ENCODE data around the gene POLR3A. TPM values are rescaled to one million over a fixed set of nuclear protein-coding genes. Genes with fewer than 3 reads are reported as not detected.
A peak's percentile ranks its signal among the peaks of the same experiment; 100 is the strongest.

Gene POLR3A
- total RNA-seq, 2 experiments from 2014 or later: 16.2 to 17.5 TPM

DNA sequence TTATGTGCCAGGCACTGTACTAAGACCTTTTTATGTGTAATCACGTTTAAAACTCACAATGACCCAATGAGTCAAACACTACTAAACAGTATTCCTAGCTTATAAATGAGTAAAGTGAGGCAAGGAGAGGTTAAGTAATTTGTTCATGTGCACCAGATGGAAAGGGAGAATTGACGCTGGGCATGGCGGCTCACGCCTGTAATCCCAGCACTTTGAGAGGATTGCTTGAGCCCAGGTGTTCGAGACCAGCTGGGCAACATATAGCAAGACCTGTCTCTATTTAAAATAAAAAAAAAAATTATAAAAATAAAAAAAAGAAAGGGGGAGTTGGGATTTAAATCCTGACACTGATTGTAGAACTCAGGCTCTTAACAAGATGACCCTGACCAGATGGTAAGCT is 56.0 kb downstream of the POLR3A start:
- H3K36me3 Mint-ChIP-seq (ENCODE audit: low read depth): peaks cover 14% of the 10 kb centered on the region
- TF ChIP-seq, protein P1, sequence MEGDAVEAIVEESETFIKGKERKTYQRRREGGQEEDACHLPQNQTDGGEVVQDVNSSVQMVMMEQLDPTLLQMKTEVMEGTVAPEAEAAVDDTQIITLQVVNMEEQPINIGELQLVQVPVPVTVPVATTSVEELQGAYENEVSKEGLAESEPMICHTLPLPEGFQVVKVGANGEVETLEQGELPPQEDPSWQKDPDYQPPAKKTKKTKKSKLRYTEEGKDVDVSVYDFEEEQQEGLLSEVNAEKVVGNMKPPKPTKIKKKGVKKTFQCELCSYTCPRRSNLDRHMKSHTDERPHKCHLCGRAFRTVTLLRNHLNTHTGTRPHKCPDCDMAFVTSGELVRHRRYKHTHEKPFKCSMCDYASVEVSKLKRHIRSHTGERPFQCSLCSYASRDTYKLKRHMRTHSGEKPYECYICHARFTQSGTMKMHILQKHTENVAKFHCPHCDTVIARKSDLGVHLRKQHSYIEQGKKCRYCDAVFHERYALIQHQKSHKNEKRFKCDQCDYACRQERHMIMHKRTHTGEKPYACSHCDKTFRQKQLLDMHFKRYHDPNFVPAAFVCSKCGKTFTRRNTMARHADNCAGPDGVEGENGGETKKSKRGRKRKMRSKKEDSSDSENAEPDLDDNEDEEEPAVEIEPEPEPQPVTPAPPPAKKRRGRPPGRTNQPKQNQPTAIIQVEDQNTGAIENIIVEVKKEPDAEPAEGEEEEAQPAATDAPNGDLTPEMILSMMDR (IDR thresholded peaks at IDR 0.05): no peak
- no peaks in the 10 kb centered on the region for H3K27me3 Mint-ChIP-seq
- POLR2A ChIA-PET: no interaction called here
- DNase-seq (no peak), ATAC-seq (no peak)
- no peaks in the 10 kb centered on the region for H3K9me3 Mint-ChIP-seq
- CTCF ChIA-PET: interaction anchor here (1.7 kb wide), 1 partner anchor 34 kb away, joined by 6 read pairs; no protein-coding TSS in a partner anchor
- intact Hi-C loops (cut with micrococcal nuclease): no loop called here
- H3K4me1 Mint-ChIP-seq (ENCODE audit: low read depth): peaks cover 13% of the 10 kb centered on the region
- no peak overlapping the region for H3K27ac Mint-ChIP-seq
- no peak overlapping the region for H3K4me3 Mint-ChIP-seq

DNA sequence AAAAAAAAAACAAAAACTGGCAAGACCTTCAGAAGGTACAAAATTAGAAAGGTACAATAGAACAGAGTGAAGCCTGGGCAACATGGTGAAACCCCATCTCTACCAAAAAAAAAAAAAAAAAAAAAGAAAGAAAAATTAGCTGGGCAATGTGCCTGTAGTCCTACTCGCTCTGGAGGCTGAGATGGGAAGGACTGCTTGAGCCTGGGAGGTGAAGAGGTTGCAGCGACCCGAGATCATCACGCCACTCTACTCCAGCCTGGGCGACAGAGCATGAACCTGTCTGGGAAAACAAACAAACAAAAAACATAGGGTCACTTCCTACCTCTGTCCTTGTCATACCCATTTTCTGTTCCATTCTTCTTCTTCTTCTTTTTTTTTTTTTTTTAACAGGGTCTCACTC is 57.2 kb downstream of the POLR3A start:
- TF ChIP-seq, protein P1 (IDR thresholded peaks at IDR 0.05): no peak
- peak overlapping the region; percentile 49 for H3K27ac Mint-ChIP-seq
- peaks cover 13% of the 10 kb centered on the region for H3K4me1 Mint-ChIP-seq (ENCODE audit: low read depth)
- H3K9me3 Mint-ChIP-seq: no peaks in the 10 kb centered on the region
- CTCF ChIA-PET: no interaction called here
- peaks cover 9% of the 10 kb centered on the region for H3K36me3 Mint-ChIP-seq (ENCODE audit: low read depth)
- DNase-seq: no peak
- H3K4me3 Mint-ChIP-seq: no peak overlapping the region
- intact Hi-C loops (cut with micrococcal nuclease): no loop called here
- no peak for ATAC-seq
- H3K27me3 Mint-ChIP-seq: no peaks in the 10 kb centered on the region
- POLR2A ChIA-PET: no interaction called here

DNA sequence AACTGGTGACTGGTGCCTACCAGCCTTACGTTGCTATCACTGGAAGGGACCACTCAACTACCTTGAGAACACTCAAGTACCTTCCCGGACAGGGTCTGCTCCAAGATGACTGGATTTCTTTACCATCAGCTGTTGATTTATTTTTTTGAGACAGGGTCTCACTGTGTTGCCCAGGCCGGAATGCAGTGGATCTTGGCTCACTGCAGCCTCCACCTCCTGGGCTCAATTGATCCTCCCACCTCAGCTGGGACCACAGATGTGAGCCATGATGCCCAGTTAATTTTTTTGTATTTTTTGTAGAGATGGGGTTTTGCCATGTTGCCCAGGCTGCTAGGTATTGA is 57.5 kb downstream of the POLR3A start:
- CTCF ChIA-PET: no interaction called here
- Mint-ChIP-seq H3K36me3 (ENCODE audit: low read depth) (peaks cover 9% of the 10 kb centered on the region), H3K4me3 (no peak overlapping the region), H3K9me3 (no peaks in the 10 kb centered on the region), H3K27me3 (no peaks in the 10 kb centered on the region), H3K4me1 (ENCODE audit: low read depth) (peaks cover 13% of the 10 kb centered on the region), H3K27ac (peak overlapping the region; percentile 82)
- TF ChIP-seq, protein P1 (IDR thresholded peaks at IDR 0.05): no peak
- POLR2A ChIA-PET: no interaction called here
- no peak for DNase-seq
- no peak for ATAC-seq
- intact Hi-C loops (cut with micrococcal nuclease): no loop called here

DNA sequence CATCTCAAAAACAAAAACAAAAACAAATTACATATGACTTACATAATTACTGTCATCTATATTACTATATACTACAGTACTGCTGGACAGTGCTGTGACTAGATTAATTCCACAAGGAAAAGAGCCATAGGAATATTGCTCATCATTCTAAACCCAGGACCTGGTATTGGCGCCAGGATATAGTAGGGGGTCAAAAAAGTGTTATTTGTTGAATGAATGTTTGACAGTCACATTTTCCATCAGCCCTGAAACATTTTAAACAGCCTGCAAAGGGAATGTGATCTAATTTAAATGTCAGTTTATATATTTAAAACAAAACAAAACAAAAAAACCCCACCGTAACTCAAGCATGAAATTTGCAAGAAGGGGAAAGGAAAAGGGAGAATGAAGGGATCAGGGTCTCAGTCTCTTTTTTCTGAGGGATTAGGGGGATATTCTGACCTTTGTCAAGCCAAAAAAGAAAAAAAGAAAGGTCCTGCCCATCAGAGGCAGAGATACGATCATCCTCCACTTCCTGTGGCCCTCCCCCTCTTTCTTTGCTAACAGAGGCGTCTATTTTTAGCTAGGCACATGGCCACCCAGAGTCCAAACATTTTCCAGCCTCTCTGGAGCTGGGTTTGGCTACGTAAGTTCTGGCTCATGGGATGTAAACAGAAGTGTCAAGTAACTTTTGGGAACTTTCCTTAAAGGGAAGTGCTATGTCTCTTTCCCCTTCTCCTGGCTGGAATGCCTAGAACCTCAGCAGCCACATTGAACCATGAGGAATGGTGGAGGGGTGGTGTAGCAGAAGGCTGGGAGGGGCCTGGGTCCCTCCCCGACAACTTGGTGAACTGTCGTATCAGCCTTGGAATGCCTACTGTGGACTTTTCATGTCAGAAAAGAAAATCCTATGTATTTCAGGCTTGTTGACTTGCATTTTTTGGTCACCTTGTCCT is 58.2 kb downstream of the POLR3A start:
- Mint-ChIP-seq H3K4me1 (ENCODE audit: low read depth) (peaks cover 13% of the 10 kb centered on the region), H3K4me3 (no peak overlapping the region), H3K27ac (peak overlapping the region; percentile 82), H3K9me3 (no peaks in the 10 kb centered on the region), H3K27me3 (no peaks in the 10 kb centered on the region), H3K36me3 (ENCODE audit: low read depth) (peaks cover 7% of the 10 kb centered on the region)
- POLR2A ChIA-PET: no interaction called here
- DNase-seq (peak; percentile 56), ATAC-seq (peak; percentile 77)
- CTCF ChIA-PET: no interaction called here
- intact Hi-C loops (cut with micrococcal nuclease): no loop called here
- TF ChIP-seq, protein P1 (IDR thresholded peaks at IDR 0.05): no peak

DNA sequence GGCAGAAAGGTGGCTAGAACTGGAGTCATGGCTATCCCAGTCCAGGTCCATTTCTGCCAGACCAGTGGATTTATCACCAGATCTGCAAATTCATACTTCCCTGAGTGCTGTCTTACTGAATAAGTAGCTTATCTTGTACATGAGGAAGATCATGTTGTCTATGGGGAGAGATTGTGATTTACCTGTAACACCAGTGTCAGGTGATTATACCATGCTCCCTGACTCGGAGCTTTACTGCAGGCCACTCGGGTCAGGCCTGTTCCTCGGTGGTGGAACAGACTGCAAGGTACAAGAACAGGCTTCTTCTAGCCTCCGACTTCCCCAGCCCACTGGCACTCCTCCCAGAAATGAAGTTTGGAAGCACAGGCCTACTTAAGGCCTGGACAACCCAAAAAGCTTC is 60.2 kb downstream of the POLR3A start:
- Mint-ChIP-seq H3K27me3 (no peaks in the 10 kb centered on the region), H3K4me3 (no peak overlapping the region), H3K9me3 (peaks cover under 1% of the 10 kb centered on the region), H3K27ac (no peak overlapping the region), H3K36me3 (ENCODE audit: low read depth) (peaks cover 5% of the 10 kb centered on the region), H3K4me1 (ENCODE audit: low read depth) (peaks cover 13% of the 10 kb centered on the region)
- CTCF ChIA-PET: no interaction called here
- DNase-seq: no peak
- POLR2A ChIA-PET: interaction anchor here (0.6 kb wide), 1 partner anchor 9 kb away, joined by 3 read pairs; no protein-coding TSS in a partner anchor
- intact Hi-C loops (cut with micrococcal nuclease): no loop called here
- TF ChIP-seq, protein P1 (IDR thresholded peaks at IDR 0.05): no peak
- ATAC-seq: no peak
